ENCODE data around the gene CCDC102A.
A peak's percentile ranks its signal among the peaks of the same experiment; 100 is the strongest.

CCDC102A gene

DNA sequence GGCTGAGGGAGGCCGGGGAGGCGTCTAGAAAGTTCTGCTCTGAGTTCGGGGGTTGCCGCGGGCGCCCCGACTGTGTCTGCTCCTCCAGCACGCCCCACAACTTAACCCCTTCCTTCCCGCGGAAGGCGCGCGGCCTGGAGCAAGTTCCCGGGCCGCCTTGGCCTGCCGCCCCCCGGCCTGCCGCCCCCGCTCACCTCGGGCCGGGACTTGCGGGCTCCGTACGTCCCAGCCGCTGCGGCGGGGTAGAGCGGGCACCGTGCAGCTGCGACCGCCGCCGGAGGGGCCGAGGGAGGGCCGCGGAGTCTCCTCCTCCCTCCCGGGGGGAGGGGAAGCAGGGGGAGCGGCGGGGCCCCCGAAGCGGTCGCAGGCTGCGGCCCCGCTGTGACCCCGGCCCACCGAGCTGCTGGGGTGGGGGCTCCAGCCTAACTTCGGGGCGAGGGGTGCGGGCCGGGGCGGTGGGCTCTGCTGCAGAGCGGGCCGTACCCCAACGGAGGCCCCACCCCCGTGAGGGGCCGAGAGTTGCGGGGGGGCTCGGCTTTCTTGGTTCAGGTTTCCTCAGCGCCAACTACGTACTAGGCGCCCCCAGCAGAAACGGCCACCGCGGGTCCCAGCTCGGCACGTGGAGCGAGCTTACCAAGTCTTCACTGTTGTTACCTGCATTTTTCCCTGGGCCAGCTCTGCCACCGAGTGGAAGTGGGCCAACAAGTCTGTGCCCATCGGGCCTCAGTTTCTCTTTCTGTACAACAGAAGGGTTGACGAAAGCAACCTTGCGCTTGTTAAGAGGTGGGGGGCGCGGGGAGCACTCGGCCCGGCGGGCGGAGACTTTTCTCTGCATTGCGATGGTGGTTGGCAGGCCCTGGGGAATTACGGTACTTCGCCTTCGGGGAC, at the start of gene CCDC102A:
Gene CCDC102A, minus strand, starts transcription at position 266 of the 888 bp plus-strand sequence. CDS start 7,394 bp downstream, outside the sequence.
- no peak for TF ChIP-seq POLR2A (IDR thresholded peaks at IDR 0.05; ENCODE audit: extremely low read depth, insufficient read length)
- TF ChIP-seq, protein P1, sequence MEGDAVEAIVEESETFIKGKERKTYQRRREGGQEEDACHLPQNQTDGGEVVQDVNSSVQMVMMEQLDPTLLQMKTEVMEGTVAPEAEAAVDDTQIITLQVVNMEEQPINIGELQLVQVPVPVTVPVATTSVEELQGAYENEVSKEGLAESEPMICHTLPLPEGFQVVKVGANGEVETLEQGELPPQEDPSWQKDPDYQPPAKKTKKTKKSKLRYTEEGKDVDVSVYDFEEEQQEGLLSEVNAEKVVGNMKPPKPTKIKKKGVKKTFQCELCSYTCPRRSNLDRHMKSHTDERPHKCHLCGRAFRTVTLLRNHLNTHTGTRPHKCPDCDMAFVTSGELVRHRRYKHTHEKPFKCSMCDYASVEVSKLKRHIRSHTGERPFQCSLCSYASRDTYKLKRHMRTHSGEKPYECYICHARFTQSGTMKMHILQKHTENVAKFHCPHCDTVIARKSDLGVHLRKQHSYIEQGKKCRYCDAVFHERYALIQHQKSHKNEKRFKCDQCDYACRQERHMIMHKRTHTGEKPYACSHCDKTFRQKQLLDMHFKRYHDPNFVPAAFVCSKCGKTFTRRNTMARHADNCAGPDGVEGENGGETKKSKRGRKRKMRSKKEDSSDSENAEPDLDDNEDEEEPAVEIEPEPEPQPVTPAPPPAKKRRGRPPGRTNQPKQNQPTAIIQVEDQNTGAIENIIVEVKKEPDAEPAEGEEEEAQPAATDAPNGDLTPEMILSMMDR (IDR thresholded peaks at IDR 0.05; ENCODE audit: low read depth, low read length), result no peak
- no peak for TF ChIP-seq MYC (IDR thresholded peaks at IDR 0.05; ENCODE audit: low read depth, low read length)
- TF ChIP-seq, protein P2, sequence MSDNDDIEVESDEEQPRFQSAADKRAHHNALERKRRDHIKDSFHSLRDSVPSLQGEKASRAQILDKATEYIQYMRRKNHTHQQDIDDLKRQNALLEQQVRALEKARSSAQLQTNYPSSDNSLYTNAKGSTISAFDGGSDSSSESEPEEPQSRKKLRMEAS (IDR thresholded peaks at IDR 0.05; ENCODE audit: low read depth, low read length), result 0 out of 2 replicates have a peak, but pooled peaks have one; percentile 25
- DNase-seq (ENCODE audit: low read depth), result peak; percentile 85
- peak within 1 kb of the TSS; percentile 60 for H3K4me3 ChIP-seq (ENCODE audit: low read depth, low read length)

DNA sequence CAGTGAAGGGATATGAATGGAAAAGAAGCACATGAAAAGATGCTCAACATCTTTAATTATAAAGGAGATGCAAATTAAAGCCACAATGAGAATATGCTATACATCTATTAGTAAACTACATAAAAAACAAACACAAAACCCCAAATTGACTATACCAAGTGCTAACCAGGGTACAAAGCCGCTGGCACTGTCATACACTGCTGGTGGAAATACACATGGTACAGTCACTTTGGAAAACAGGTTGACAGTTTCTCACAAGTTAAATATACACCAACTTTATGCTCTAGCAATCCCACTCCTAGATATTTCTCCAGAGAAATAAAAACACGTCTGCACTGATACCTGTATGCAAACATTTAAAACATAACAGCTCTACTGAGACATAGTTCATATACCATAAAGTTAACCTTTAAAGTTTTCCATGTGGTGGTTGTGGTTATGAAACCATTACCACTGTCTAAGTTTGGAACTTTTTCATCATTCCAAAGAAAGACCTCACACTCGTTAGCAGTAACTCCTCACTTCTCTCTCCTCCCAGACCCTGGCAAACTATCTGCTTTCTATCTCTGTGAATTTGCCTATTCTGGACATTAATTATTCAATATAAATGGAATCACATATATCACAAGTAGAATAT, 48.8 kb upstream of the CCDC102A start:
- no peak overlapping the region for H3K4me3 ChIP-seq (ENCODE audit: low read depth, low read length)
- DNase-seq (ENCODE audit: low read depth), result no peak
- TF ChIP-seq, protein P2 (IDR thresholded peaks at IDR 0.05; ENCODE audit: low read depth, low read length), result no peak
- no peak for TF ChIP-seq MYC (IDR thresholded peaks at IDR 0.05; ENCODE audit: low read depth, low read length)

DNA sequence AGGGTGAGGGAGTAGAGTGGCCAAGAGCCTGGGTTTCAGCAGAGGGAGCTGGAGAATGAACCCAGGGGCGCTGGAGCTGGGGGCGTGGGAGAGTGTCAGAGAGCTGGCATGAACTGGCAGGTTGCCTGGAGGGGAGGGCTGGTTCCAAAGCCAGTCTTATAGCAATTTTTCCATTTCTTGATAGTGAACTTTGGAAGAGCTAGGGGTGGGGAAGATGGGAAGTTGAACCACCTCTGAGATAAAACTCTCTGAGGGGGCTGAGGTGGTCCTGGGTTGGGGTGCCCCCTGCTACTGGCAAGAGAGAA, 42.9 kb upstream of the CCDC102A start:
- DNase-seq (ENCODE audit: low read depth), result no peak

DNA sequence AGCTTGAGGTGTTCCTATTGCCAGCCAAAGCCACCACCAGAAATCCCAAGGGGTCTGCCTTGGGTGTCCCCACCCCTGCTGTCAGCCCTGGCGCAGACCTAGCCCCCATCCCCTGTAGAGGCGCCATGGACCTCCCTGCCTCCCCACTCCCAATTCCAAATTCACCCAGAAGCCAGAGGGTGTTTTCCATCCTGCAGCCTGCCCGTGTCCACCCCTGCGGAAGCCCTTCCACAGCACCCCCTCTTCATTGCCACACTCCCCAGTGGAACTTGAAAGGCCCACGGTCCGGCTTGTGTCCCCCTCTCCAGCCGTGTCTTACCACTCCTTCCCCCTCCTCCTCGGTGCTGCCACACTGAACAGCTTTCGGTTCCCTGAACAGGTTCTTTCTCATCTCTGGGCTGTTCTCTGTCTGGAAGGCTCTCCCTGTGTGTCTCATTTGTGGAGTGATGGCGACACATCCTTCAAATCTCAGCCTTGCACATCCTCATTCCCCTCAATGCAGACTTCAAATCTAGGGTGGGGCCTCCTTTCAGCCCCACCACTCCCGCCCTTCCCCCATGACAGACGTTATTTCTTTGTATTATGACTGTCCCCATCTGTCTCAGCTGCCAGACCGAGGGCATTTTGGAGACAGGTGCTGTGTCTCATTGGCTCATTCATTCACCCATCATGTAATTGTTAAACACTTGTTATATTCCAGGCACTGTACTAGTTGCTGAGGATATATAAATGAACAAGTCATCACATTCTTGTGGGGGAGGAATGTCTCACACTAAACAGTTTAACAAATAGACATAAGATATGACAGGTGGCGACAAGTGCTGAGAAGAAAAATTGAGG, 42.4 kb upstream of the CCDC102A start:
- TF ChIP-seq, protein P1 (IDR thresholded peaks at IDR 0.05; ENCODE audit: low read depth, low read length), result no peak
- TF ChIP-seq MYC (IDR thresholded peaks at IDR 0.05; ENCODE audit: low read depth, low read length) (no peak), POLR2A (IDR thresholded peaks at IDR 0.05; ENCODE audit: extremely low read depth, insufficient read length) (no peak)
- TF ChIP-seq, protein P2 (IDR thresholded peaks at IDR 0.05; ENCODE audit: low read depth, low read length), result no peak
- DNase-seq (ENCODE audit: low read depth), result no peak
- H3K4me3 ChIP-seq (ENCODE audit: low read depth, low read length), result no peak overlapping the region

More for the DNA sequence above, 42.9 kb upstream of the CCDC102A start:
- TF ChIP-seq MYC (IDR thresholded peaks at IDR 0.05; ENCODE audit: low read depth, low read length) (no peak), POLR2A (IDR thresholded peaks at IDR 0.05; ENCODE audit: extremely low read depth, insufficient read length) (no peak)
- TF ChIP-seq, protein P1 (IDR thresholded peaks at IDR 0.05; ENCODE audit: low read depth, low read length), result no peak
- TF ChIP-seq, protein P2 (IDR thresholded peaks at IDR 0.05; ENCODE audit: low read depth, low read length), result no peak
- H3K4me3 ChIP-seq (ENCODE audit: low read depth, low read length), result no peak overlapping the region

DNA sequence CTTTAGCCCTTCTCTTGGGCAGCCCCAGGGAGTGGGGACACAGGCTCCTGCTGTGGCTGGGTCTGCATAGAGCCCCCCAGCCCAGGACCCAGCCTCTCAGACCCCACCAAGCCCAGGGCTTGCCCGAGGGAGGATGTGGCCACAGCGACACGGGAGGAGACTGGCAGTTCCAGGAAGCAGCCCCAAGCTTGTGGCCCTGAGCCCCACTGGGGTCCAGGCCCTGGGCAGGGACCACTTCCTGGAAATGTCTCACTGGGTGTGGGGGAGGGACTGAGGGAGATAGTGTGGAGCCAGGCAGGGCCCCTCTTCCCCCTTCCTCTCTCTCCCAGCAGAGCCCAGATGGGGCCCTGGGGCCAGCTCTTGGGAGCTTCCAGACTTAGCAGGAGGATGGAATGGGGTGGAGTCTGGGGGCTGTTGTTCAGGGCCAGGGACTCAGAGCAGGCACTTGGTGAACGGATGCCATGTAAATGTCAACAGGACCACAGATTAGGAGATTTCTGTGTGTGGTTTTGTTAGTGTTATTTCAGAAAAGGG, 41.4 kb upstream of the CCDC102A start:
- DNase-seq (ENCODE audit: low read depth), result peak; percentile 75
- H3K4me3 ChIP-seq (ENCODE audit: low read depth, low read length), result no peak overlapping the region
- no peak for TF ChIP-seq POLR2A (IDR thresholded peaks at IDR 0.05; ENCODE audit: extremely low read depth, insufficient read length)
- TF ChIP-seq, protein P2 (IDR thresholded peaks at IDR 0.05; ENCODE audit: low read depth, low read length), result no peak
- TF ChIP-seq, protein P1 (IDR thresholded peaks at IDR 0.05; ENCODE audit: low read depth, low read length), result no peak
- TF ChIP-seq MYC (IDR thresholded peaks at IDR 0.05; ENCODE audit: low read depth, low read length), result no peak
